Stimulated activated CD4-positive, alpha-beta T cell treated with anti-CD3 and anti-CD28 coated beads, Interleukin-2, amount 100 ng/mL, for 24 hours (primary cell): Measurements from ENCODE around the gene CCDC3.
"Not testable (repeated sequence)": the region's sequence is repeated elsewhere in the genome, so short reads cannot be mapped to it uniquely, and the experiment has no call there.

ENCODE experiments used
- DNase-seq, 2 donors: peaks; one replicate each; pipeline ENCODE4 v3.0.0-alpha.2; 2020

The CCDC3 gene

GRCh38 chr10:13001041-13001886 lies at the start of gene CCDC3:
Gene CCDC3, minus strand, starts transcription at chr10:13001713. Its CDS starts 143 bp downstream, at chr10:13001570.
- DNase-seq = peak in 1 of 2 donors; percentile 52

- no peak for DNase-seq
Measured at GRCh38 chr10:13051126-13051694, 49.7 kb upstream of the CCDC3 start.

- no peak for DNase-seq
Measured at GRCh38 chr10:13049774-13050420, 48.4 kb upstream of the CCDC3 start.

GRCh38 chr10:13048762-13049161 lies 47.2 kb upstream of the CCDC3 start:
- DNase-seq = no peak

GRCh38 chr10:13047529-13048206 lies 46.2 kb upstream of the CCDC3 start:
- DNase-seq = no peak

- no peak for DNase-seq
Measured at GRCh38 chr10:13046851-13047528, 45.5 kb upstream of the CCDC3 start.

- no peak for DNase-seq
Measured at GRCh38 chr10:13043520-13043919, 42.0 kb upstream of the CCDC3 start.

GRCh38 chr10:13039761-13040160 lies 38.2 kb upstream of the CCDC3 start:
- no peak for DNase-seq

GRCh38 chr10:13038391-13038790 lies 36.9 kb upstream of the CCDC3 start:
- no peak for DNase-seq

GRCh38 chr10:13037832-13038231 lies 36.3 kb upstream of the CCDC3 start:
- no peak for DNase-seq

GRCh38 chr10:13036841-13037240 lies 35.3 kb upstream of the CCDC3 start:
- no peak for DNase-seq

- DNase-seq = not testable (repeated sequence)
Measured at GRCh38 chr10:13035731-13036130, 34.2 kb upstream of the CCDC3 start.

GRCh38 chr10:13026873-13027272 lies 25.4 kb upstream of the CCDC3 start:
- no peak for DNase-seq

- DNase-seq = no peak
Measured at GRCh38 chr10:13023754-13024153, 22.2 kb upstream of the CCDC3 start.

- peak in 1 of 2 donors; percentile 2 for DNase-seq
Measured at GRCh38 chr10:13019280-13019679, 17.8 kb upstream of the CCDC3 start.

- no peak for DNase-seq
Measured at GRCh38 chr10:13018171-13018570, 16.7 kb upstream of the CCDC3 start.

- no peak for DNase-seq
Measured at GRCh38 chr10:13016886-13017285, 15.4 kb upstream of the CCDC3 start.

GRCh38 chr10:13016426-13016825 lies 14.9 kb upstream of the CCDC3 start:
- no peak for DNase-seq

- DNase-seq = no peak
Measured at GRCh38 chr10:13006037-13006436, 4.5 kb upstream of the CCDC3 start.

- no peak for DNase-seq
Measured at GRCh38 chr10:13003759-13004158, 2.2 kb upstream of the CCDC3 start.

GRCh38 chr10:13003004-13003403 lies 1.5 kb upstream of the CCDC3 start:
- no peak for DNase-seq

GRCh38 chr10:13001887-13002212 lies 337 bp upstream of the CCDC3 start:
- DNase-seq = no peak

GRCh38 chr10:13000431-13000830 lies 1.1 kb downstream of the CCDC3 start:
- no peak for DNase-seq
